EH (cell line): ENCODE measurements around the gene RPUSD1.
"Not testable (repeated sequence)": the region's sequence is repeated elsewhere in the genome, so short reads cannot be mapped to it uniquely, and the experiment has no call there.

Source experiments
- DNase-seq: peaks from one replicate; pipeline ENCODE4 v3.0.0-alpha.2; 2015; ENCODE audit warnings: low read depth

RPUSD1 gene

DNA sequence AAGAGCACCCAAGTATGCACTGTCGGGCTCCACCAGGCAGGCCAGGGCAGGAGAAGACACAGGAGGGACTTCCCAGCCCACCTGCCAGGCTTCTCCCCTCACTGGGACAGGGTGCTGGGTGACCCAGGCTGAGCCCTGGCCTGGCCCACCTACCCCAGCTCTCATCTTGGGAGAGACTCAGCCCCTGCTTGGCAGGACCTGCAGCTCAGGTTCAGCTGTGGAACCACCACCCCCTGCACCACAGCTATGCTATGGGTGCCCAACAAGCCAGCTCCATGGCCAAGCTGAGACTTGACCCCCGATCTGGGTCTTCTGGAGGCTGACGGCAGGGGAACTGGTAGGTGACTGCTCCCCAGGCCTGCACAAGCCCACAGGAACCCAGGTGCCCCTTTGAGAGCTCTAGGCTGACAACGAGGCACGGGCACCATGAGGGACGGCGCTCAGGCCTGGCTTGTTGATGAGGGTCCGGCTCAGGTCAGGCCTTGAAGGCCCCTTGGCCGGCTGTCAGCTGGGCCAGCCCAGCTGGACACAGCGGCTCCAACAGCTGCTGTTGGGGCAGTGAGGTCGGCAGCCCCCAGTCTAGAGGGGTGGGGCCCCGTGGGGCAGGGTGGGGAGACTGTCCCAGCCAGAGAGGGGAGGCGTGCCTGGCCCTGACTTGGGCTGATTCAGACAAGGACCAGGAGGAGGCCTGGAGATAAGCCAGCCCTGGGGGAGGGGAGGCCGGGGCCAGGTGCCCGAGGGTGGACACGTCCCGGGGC lies 4.6 kb downstream of the RPUSD1 start:
- no peak for DNase-seq

DNA sequence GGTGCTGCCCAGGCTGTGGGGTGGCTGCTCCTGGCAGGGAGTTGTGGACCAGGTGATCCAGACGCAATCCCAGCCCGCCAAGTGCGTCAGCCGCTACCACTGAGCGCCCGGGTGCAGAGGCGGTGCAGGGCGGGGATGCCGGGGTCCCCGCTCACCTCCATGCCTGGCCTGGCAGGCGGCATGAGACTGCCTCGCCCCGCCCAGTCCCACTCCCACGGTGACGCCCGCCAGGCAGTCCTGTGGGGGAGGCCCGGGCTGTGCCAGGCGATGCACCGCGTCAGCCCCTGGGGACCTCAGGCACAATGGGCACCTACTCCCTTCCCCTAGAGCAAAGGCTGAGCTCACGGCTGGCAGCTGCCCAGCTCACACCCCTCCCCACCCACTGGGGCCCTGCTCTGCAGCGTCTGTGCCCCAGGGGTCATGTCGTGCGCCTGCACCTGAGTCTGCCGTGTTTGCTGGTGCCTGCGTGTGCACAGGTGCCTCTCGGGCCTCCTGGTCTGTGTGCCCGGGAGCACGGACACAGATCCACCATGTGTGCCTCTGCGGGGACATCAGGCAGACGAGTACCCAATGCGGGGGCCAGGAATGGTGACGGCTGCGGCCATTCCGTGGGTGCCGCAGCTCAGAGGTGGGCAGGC lies 5.3 kb downstream of the RPUSD1 start:
- DNase-seq, result no peak

DNA sequence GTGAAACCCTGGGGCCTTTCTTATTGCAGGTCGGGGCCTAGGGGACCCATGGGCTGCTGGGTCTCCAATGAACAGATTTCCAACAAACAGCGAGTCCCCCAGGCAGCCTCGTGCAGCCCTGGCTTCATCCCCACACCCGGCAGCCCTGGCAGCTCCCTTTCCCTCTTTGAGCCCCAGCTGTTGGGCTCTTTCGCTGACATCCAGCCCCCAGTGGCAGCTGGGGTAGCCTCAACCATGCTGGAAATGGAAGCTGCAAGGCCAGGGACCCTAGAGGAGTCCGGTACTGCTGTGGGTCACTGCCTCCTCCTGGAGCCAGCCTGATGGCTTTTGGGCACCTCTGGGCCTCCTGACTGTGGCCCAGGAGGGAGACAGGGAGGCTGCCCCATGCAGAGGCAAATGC lies 5.9 kb downstream of the RPUSD1 start:
- no peak for DNase-seq

DNA sequence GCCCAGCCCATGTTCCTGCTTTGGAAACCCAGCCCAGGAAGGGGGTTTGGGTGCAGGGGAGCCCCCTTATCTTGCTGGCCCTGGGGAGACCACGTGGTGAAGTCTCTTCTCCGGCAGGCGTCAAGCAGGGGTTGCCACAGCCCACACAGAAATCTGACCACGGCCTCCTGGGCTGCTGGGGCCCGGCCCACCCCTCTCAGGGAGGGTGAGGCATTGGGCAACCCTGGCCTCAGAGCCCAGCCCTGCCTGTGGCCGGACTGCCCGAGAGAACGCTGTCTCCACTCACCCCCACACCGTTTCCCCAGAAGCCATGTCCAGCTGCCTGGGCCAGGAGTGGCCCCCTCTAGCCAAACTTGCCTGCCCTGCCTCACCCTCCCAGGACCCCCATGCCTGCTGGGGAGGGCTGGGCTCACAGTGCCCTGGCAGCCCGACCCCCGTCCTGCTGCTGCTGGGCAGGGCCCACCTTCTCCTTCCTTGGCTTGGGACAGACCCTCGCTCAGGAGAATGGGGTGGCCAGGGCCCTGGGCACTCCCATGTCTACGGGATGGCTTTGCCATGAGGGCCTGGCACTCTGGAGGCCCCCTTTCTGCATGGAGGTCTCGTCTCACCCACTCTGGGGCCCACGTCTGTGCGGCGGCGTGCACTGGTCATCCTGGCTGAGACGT lies 6.7 kb downstream of the RPUSD1 start:
- no peak for DNase-seq

DNA sequence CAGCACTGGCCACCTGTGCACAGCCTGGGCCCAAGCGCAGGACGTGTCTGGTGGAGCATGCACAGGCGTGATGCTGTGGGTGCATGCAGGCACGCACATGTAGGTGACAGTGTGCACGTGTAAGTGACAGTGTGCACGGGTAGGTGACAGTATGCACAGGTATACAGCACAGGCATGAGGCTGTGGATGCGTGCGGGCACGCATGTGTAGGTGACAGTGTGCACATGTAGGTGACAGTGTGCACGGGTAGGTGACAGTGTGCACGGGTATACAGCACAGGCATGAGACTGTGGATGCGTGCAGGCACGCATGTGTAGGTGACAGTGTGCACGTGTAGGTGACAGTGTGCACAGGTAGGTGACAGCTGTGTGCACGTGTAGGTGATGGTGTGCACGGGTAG lies 7.9 kb downstream of the RPUSD1 start:
- DNase-seq, result no peak

DNA sequence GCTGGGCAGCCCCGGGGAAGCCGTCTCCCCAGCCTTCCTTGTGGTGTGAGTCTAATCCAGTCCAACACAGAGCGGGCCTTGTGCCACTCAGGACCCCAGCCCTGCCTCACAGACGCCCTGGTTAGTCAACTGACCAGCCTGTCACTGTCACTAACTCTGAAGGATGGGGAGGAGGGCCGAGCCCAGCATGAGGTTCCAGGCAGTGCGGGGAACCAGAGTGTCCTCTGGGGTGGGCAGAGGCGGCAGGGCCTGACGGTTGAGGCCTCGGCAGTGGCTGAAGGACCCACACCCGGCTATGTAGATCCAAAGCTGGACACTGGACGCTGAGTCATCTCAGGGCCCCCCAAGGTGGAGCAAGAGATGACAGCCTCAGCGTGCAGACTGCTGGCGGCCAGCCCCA lies 8.6 kb downstream of the RPUSD1 start:
- DNase-seq, result no peak

DNA sequence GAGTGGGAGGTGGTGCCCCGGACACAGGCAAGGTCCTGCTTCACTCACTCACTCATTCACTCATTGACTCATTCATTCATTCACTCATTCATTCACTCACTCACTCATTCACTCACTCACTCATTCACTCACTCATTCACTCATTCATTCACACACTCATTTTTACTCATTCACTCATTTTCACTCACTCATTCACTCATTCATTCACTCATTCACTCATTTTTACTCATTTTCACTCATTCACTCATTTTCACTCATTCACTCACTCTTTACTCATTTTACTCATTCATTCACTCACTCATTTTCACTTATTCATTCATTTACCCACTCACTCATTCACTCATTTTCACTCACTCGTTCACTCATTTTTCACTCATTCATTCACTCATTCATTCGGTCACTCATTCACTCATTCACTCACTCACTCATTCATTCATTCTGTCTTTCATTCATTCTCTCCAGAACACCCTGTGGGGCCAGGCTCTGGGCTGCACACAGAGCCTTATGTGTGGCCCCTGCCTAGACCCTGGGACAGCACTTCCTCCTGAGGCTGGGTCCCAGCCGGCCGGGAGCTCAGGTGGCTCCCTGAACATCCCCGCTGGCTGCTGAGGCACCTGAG lies 9.2 kb downstream of the RPUSD1 start:
- no peak for DNase-seq

DNA sequence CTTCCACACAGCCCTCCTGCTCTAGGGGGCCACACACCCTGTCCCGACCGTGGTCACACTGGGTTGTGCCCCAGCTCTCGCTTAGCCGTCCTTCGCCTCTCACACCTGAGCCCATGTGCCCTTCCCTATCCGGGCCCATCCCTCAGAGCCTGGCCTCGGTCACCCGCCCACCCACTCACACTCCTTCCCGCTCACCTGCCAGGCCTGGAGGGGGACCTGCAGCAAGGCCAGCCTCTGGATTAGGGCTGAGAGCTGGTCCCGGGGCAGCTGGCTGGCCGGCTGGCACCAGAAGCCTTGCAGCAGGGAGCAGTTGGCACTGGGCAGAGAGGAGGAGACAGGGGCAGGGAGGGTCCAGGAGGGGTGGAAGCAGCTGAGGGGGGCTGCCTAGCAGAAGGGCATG lies 9.7 kb downstream of the RPUSD1 start:
- no peak for DNase-seq

DNA sequence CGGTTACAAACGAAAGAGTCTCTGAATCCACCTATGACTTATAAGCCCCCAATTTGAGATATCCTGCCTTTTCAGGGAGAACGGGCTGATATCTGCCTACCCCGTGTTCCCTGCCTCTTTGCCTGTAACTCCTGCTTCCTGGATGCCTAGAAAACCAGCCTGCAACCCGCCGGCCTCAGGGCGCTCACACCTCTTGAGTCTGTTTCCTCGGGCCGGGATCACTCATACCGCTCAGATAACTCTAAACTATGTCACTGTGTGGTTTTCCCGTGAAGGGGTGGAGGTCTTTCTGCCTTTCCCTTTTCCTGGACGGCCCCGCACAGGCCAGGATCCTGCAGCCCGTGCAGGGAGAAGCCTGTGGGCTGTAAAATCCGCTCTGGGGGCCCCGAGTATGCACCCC lies 10.4 kb downstream of the RPUSD1 start:
- peak; percentile 53 for DNase-seq

DNA sequence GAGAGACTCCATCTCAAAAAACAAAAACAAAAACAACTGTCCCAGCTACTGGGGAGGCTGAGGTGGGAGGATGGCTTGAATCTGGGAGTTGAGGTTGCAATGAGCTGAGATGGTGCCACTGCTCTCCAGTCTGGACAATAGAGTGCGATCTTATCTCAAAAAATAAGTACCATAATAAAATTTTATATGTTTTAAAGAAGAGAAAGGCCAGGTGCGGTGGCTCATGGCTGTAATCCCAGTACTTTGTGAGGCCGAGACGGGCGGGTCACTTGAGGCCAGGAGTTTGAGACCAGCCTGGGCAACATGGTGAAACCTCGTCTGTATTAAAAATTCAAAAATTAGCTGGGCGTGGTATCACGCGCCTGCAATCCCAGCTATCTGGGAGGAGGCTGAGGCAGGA lies 11.4 kb downstream of the RPUSD1 start:
- DNase-seq, result no peak

DNA sequence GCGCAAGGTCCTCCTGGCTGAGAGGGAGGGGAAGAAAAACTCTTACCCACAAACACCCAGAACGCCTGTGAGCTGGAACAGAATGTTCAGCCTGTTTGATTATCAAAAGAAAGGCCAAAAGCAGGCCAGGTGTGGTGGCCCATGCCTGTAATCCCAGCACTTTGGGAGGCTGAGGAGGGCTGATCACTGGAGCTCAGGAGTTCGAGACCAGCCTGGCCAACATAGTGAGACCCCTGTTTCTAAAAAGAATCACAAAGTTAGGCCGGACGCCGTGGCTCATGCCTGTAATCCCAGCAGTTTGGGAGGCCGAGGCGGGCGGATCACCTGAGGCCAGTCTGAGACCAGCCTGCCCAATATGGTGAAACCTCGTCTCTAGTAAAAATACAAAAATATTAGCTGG lies 11.9 kb downstream of the RPUSD1 start:
- DNase-seq, result not testable (repeated sequence)

DNA sequence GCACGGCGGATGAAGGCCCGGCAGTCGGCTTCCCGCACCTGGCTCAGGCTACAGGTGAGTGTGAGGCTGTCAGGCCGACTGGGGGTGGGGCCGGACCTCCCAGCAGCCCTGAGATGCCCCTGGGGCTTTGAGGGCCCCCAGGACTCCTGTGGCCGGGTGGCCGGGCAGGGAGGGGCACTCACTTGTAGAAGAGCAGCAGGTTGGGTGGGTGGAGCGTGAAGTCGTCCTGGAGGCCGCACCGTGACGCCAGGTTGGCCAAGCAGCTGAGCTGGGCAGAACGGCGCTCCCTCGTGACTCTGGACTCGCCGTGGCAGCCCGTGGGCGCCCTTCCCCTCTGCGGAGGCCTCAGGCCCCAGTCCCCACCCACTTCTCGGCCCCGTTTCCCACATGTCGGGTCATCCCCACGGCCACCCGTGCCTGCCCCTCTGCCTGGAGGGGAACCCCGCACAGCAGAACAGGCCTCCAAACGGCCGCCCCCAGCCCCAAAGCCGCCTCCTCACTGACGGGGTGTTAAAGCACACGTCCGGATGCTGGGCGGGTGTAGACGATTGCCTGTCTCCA lies 12.9 kb downstream of the RPUSD1 start:
- DNase-seq, result no peak

DNA sequence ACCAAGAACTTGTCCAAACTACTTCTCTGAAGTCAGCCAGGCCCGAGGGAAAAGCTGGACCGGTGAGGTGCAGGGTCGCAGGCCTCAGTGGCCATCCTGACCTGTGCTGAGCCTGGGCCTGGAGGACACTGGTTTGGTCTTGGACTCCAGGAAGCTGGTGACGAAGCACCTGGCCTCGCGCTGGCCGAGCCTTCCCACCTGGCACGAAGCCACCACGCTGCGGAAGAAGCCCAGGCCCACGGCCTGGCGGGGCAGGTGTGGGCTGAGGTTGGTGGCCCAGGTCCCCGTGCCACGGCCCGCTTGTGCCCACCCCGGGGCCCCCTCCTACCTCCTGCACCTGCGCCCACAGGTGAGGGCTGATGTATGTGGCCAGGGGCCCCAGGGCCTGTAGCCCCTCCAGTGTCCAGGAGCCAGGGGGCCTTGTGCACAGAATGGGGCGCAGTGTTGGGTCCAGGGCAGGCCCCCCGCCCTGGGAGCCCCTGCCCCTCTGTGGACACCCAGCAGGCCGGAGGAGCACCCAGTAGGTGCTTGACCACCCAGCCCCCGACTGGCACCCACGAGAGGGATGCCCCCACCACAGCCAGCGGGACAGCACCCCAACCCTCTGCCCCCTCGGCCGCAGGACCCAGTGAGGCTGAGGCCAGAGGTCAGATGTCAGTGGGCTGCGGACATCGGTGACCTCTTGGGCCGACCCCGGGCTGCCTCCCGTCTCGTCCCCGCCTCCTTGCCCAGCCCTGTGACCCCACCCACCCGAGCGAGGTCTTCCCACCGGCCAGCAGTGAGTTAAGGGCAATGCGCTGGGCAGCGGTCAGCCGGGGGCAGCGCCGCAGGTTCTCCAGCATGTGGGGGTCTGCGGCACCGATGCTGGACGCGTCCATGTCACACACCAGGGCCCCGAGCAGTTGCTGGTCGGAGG lies 13.8 kb downstream of the RPUSD1 start:
- DNase-seq, result no peak

DNA sequence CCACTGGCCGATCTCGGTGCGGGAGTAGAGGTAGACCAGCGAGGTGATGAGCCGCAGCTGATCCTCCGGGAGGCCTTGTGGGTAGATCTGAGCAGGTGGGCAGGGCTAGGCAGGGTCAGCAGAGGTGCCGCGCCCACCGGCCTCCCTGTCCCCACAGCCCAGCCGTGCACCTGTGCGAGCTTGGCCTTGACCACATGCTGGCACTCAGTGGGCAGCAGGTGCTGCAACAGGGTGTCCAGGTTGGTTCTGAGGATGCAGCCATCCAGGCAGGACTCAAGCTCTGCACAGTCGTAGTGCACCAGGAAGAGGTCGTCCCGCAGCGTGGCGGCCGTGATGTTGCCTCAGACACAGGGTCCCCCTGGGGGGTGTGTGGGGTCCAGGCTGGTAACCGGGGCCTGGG lies 15.2 kb downstream of the RPUSD1 start:
- no peak for DNase-seq

DNA sequence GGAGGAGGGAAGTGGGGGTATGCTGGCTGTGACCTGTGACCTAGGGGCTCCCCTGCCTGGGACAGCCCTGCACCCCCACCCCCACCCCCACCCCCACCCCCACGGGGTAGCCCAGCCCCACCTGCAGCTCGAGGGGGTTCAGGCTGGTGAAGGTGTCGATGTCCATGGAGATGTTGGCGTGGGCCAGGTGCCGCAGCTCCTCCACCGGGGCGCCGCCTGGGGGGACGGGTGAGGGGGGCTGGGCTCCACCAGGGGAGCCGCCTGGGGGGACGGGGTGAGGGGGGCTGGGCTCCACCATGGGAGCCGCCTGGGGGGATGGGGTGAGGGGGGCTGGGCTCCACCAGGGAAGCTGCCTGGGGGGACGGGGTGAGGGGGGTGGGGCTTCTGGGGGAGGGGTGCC lies 17.8 kb downstream of the RPUSD1 start:
- DNase-seq, result no peak

DNA sequence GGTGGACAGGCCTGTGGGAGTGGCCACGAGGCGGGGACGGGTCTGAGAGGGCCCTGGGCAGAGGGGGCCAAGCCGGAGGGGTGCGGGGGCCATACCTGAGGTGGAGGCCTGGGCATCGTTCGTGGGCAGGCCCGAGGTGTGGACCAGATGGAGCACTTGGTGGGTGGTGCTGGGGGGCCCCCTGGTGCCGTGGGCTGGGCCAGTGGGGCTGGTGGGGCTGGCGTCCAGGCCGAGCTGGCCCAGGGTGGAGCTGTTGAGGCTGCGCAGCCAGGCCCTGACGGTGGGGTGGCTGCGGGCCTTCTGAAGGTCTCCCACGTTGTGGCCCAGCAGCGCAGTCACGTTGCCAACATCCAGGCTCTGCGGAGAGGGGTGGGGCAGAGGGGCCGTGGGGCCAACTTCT lies 18.2 kb downstream of the RPUSD1 start:
- no peak for DNase-seq

DNA sequence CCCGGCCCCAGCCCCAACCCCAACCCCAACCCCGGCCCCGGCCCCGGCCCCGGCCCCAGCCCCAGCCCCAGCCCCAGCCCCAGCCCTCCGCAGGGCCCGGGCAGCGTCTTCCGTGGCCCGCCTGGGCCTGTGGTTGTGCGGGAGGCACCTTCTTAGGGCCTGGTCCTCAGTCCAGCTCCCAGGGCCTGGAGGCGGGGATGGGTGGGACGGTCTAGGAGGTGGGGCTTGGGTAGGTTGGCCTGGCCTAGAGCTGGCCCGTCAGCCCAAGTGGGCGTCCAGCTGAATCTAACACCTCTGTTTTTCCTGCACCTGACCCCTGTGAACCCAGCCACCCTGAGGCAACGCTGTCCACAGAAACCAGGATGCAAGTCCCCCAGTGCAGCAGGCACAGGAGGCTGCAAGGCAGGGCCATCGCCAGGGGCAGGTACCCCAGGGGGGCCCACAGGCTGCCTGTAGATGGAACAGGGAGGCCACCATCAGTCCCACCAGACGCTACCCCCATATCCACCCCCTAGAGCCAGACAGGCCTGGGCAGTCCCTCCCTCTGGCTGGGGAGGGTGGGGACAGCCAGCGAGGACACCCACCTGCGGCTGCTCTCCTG lies 18.9 kb downstream of the RPUSD1 start:
- peak; percentile 17 for DNase-seq

DNA sequence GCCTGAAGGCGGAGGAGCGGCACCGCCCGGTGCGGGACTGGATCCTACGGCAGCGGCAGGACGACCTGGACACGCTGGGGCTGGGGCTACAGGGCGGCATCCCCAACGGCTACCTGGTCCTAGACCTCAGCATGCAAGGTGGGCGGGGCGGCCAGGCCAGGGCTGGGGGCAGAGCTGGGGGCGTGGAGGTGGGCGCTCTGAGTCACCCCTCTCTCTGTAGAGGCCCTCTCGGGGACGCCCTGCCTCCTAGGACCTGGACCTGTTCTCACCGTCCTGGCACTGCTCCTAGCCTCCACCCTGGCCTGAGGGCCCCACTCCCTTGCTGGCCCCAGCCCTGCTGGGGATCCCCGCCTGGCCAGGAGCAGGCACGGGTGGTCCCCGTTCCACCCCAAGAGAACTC lies 19.8 kb downstream of the RPUSD1 start:
- no peak for DNase-seq

DNA sequence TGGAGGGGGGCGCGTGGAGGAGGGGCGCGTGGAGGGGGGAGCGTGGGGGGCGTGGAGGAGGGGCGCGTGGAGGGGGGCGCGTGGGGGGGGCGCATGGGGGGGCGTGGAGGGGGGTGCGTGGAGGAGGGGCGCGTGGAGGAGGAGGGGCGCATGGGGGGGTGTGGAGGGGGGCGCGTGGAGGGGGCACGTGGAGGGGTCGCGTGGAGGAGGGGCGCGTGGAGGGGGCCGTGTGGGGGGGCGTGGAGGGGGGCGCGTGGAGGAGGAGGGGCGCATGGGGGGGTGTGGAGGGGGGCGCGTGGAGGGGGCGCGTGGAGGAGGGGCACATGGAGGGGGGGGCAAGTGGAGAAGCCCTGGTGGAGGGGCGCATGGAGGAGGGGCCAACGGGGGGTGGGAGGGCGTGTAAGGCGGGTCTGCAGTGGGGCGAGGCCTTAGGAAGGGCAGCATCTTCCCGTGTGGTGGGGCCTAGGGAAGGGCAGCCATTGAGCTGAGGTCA lies 20.4 kb downstream of the RPUSD1 start:
- DNase-seq, result no peak

DNA sequence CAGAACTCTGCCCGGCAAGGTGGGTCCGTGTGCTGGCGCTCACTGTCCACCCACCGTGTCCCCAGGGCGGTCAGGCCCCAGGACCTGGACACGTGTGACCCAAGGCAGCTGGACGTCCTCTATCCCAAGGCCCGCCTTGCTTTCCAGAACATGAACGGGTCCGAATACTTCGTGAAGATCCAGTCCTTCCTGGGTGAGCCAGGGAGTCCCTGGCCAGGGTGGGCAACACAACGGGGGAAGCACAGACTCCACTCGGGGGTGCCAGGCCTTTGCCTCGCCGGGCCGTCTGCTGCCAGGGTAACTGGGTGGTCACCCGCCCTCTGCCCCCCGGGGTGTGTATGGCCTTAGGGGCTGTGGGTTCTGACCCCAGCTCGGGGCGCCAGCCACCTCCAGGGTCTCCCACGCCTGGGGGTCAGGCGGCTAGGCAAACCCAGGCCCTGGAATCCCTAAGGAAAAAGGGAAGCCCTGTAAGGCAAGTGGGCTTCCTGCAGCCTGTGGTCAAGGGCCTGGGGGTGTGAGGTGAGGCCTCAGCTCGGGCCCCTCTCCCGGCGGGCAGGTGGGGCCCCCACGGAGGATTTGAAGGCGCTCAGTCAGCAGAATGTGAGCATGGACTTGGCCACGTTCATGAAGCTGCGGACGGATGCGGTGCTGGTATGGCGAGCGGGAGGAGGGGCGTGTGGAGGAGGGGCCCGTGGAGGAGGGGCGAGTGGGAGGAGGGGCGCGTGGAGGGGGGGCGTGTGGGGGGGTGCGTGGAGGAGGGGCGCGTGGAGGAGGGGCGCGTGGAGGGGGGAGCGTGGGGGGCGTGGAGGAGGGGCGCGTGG lies 21.2 kb downstream of the RPUSD1 start:
- no peak for DNase-seq
